Bronchial epithelial cell (primary cell): ENCODE data around the gene SFMBT1. TPM values are rescaled to one million over a fixed set of nuclear protein-coding genes. Genes with fewer than 3 reads are reported as not detected.

Experiments used
- DNase-seq: peaks from one replicate; pipeline ENCODE4 v3.0.0-alpha.2; 2010; ENCODE audit warnings: low read depth
- FAIRE-seq: peaks from 2 replicates; lab custom pipeline; 2011; peaks lifted over from hg19 to GRCh38; lab: Jason Lieb, UNC
- H3K27me3 ChIP-seq: 2 replicates; pipeline ENCODE4 v1.5.1; 2011; ENCODE audit warnings: low read length; ENCODE audit not compliant: control insufficient read depth, insufficient read depth
- H3K36me3 ChIP-seq: 2 replicates; pipeline ENCODE4 v1.5.1; 2011; ENCODE audit warnings: low read length; ENCODE audit not compliant: control insufficient read depth, insufficient read depth
- H3K4me3 ChIP-seq: 2 replicates; pipeline ENCODE4 v1.5.1; 2011; ENCODE audit warnings: mild to moderate bottlenecking, low read depth, low read length, control low read depth
- total RNA-seq: library from RNA; depleted of rRNA; stranded (reverse); fragments of >200 nt; gene quantifications from 2 replicates; pipeline ENCODE4 v1.2.1, GENCODE V29; 2014
- TF ChIP-seq, protein P1 (sequence below): IDR thresholded peaks from 2 replicates; pipeline ENCODE4 v1.5.1; 2011; ENCODE audit warnings: mild to moderate bottlenecking, moderate library complexity, low read length, control low read depth, inconsistent platforms; ENCODE audit not compliant: insufficient read depth, severe bottlenecking

The SFMBT1 gene
- total RNA-seq, 1 donor from 2014 or later = 7.6 TPM

DNA sequence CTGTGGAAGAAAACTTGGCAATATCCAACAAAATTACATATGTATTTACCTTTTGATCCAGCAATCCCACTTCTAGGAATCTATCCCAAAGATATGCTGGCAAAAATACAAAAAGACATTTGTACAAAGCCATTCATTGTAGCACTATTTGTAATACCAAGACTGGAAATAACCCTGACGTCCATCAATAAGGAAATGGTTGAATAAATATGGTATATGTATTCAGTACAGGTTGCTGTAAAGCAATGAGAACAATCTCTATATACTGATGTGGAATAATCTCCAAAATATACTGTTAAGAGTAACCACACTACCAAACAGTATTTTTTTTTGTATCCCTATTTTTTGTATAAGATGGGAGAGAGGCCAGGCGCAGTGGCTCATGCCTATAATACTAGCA is 83.7 kb downstream of the SFMBT1 start:
- DNase-seq (no peak), FAIRE-seq (no peak)
- TF ChIP-seq, protein P1, sequence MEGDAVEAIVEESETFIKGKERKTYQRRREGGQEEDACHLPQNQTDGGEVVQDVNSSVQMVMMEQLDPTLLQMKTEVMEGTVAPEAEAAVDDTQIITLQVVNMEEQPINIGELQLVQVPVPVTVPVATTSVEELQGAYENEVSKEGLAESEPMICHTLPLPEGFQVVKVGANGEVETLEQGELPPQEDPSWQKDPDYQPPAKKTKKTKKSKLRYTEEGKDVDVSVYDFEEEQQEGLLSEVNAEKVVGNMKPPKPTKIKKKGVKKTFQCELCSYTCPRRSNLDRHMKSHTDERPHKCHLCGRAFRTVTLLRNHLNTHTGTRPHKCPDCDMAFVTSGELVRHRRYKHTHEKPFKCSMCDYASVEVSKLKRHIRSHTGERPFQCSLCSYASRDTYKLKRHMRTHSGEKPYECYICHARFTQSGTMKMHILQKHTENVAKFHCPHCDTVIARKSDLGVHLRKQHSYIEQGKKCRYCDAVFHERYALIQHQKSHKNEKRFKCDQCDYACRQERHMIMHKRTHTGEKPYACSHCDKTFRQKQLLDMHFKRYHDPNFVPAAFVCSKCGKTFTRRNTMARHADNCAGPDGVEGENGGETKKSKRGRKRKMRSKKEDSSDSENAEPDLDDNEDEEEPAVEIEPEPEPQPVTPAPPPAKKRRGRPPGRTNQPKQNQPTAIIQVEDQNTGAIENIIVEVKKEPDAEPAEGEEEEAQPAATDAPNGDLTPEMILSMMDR = no peak
- Histone ChIP-seq H3K36me3 (no peaks in the 10 kb centered on the region), H3K27me3 (no peaks in the 10 kb centered on the region), H3K4me3 (no peak overlapping the region)

DNA sequence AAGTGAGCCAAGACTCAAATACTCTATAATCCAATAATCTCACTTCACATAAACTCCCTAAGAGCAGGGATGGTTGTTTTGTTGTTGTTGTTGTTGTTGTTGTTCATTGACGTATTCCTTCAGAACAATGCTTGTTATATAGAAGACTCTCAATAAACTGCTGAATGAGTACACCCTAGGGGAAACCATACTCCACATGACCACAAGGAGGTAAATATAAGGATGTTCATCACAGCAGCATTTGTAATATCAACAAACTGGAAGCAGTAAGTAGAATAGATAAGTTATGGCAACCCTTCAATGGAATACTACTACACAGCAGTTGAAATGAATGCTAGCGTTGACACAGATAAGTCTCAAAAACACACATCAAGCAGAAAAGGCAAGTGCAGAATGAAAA is 86.1 kb downstream of the SFMBT1 start:
- Histone ChIP-seq H3K27me3 (no peaks in the 10 kb centered on the region), H3K4me3 (no peak overlapping the region), H3K36me3 (no peaks in the 10 kb centered on the region)
- no peak for DNase-seq
- FAIRE-seq = no peak
- TF ChIP-seq, protein P1 = no peak

DNA sequence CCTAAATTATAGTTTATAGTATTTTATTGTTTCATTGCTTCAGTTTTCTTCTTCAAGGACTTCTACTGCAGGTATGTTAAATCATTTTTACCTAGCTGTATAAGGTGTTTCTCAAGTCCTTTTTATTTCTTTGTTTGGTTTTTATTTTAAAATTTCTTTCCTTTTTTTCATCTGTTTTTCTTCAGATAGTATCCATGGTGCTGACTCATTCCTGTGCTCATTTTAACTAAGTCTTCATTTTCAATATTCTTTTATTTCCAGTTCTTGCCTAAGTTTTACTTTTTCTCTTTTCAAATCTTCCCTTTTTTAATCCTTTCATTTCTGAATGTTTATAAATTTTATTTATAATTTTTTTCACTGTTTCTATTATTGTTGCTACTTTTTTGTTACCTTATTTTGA is 106.3 kb downstream of the SFMBT1 start:
- Histone ChIP-seq H3K27me3 (no peaks in the 10 kb centered on the region), H3K4me3 (no peak overlapping the region), H3K36me3 (no peaks in the 10 kb centered on the region)
- DNase-seq (no peak), FAIRE-seq (no peak)
- TF ChIP-seq, protein P1 = no peak

DNA sequence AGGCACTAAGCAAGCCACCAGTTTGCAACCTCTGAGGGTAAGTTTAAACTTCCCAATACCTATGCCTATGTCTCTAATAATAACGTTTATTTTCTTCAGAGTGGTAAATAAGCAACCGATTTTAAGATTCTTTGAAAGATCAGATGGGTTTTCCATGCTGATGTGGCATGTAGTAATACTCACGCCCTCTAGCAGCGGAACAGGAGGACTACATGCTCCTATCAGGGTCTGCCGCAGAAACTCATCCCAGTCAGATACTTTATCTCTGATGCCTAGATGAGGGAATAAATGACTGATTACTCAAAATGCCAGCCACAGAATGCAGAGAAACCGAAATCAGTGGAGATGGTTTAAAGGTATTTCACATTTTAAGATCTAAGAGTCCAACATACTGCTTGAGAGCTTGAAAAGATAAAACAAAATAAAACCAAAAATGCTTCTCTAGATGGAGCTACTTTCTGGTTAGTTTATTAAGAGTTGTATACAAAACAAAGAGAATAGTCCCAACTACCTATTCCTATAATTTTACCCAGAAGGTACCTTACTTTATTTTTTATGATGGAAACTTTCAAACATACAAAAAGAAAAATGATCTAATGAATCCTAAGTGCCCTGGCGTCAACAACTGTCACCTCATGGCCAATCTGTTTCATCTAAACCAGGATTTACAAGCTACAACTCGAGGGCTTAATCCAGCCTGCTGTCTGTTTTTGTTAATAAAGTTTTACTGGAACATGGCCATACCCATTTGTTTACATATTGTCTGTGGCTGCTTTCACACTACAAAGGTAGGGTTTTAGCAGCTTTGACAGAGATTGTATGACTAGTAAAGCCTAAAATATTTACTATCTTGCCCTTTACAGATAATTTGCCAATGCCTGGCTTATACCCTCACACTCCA is 111.0 kb downstream of the SFMBT1 start:
- H3K4me3 ChIP-seq = no peak overlapping the region
- DNase-seq (peak; percentile 59), FAIRE-seq (peak; percentile 43)
- H3K36me3 ChIP-seq = no peaks in the 10 kb centered on the region
- TF ChIP-seq, protein P1 = peak; percentile 72
- no peaks in the 10 kb centered on the region for H3K27me3 ChIP-seq

DNA sequence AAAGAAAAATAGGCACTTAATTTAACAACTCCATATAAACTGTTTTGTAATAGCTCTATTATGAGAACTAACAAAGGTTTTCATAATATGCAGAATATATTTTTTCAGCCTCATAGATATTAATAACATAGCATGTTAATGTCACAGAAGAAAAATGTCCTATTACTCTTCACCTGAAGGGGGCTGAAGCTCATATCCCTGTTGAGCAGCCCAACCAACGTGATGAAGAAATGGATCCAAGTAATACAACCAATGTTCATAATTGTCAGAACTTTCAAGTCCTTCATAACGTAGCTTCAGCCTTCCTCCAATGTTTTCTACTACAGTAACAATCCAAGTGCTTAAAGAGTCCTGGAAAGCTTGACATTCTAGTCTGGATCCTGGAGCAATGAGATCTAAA is 114.0 kb downstream of the SFMBT1 start:
- Histone ChIP-seq H3K4me3 (no peak overlapping the region), H3K27me3 (no peaks in the 10 kb centered on the region), H3K36me3 (peaks cover 2% of the 10 kb centered on the region)
- DNase-seq (no peak), FAIRE-seq (no peak)
- TF ChIP-seq, protein P1 = no peak

DNA sequence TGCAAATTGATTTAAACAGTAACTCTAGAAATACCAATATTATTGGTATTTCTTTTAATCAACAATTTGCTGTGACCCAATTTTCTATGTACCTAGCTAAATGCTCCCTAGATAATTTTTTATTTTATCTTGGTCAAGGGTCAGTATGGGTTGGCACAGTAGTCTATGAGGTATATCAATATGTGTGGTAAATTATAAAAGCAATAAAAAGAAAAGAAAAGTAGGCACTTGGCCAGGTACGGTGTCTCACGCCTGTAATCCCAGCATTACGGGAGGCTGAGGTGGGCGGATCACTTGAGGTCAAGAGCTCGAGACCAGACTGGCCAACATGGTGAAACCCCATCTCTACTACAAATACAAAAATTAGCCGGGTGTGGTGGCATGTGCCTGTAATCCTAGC is 114.5 kb downstream of the SFMBT1 start:
- Histone ChIP-seq H3K4me3 (no peak overlapping the region), H3K27me3 (no peaks in the 10 kb centered on the region), H3K36me3 (peaks cover 2% of the 10 kb centered on the region)
- DNase-seq = no peak
- TF ChIP-seq, protein P1 = no peak
- no peak for FAIRE-seq
